SK-N-MC (cell line): ENCODE measurements around the gene MAGIX.

Experiments
- EZH2 ChIP-seq: fragments of 200-600 bp; sonication (generic); IDR thresholded peaks from one replicate; pipeline ENCODE4 v1.6.1; 2017; ENCODE audit warnings: antibody characterized with exemption
- POLR2AphosphoS5 ChIP-seq: IDR thresholded peaks from 2 replicates; pipeline ENCODE4 v1.6.1; 2012; ENCODE audit warnings: mild to moderate bottlenecking, low read depth, low read length, borderline replicate concordance

DNA sequence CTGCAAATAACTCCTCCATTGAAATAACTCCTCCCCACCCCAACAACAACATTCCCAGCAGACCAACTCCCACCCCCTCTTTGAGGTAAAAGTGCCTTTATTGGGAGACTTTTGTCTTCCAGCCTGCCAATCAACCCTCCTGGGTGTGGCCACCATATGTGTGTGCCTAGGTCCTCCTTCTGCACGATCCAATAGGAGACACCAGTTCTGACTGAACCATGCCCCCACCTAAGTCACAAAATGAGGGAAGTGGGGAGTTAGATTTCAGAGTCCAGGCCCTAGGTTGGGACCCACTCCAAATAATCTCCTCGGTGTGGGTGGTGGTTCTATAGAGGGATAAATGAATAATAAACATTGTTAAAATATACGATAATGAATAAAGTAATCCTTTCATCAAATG lies 12.2 kb downstream of the MAGIX start:
- TF ChIP-seq EZH2: no peak
- TF ChIP-seq POLR2AphosphoS5: no peak
